HUES48 (cell line): Measurements from ENCODE around the gene SMIM36.
"Not testable (repeated sequence)": the region's sequence is repeated elsewhere in the genome, so short reads cannot be mapped to it uniquely, and the experiment has no call there.

ENCODE experiments used
- H3K27ac ChIP-seq: one replicate; pipeline ENCODE4 v1.7.0; 2013; ENCODE audit warnings: low read depth, low read length, inconsistent platforms
- H3K27me3 ChIP-seq: 2 replicates; pipeline ENCODE4 v1.6.1; 2013; ENCODE audit warnings: mild to moderate bottlenecking, low read length; ENCODE audit not compliant: control insufficient read depth, insufficient read depth
- H3K36me3 ChIP-seq: 2 replicates; pipeline ENCODE4 v1.6.1; 2013; ENCODE audit warnings: low read length; ENCODE audit not compliant: control insufficient read depth, insufficient read depth
- H3K4me1 ChIP-seq: 2 replicates; pipeline ENCODE4 v1.6.1; 2013; ENCODE audit warnings: mild to moderate bottlenecking, low read length; ENCODE audit not compliant: control insufficient read depth, insufficient read depth
- H3K4me3 ChIP-seq: 2 replicates; pipeline ENCODE4 v1.5.1; 2013; ENCODE audit warnings: mild to moderate bottlenecking, low read depth, low read length
- H3K9ac ChIP-seq: 2 replicates; pipeline ENCODE4 v1.6.1; 2013; ENCODE audit warnings: mild to moderate bottlenecking, low read depth, low read length, moderate library complexity
- H3K9me3 ChIP-seq: 2 replicates; pipeline ENCODE4 v1.6.1; 2013; ENCODE audit warnings: low read length; ENCODE audit not compliant: control insufficient read depth, insufficient read depth

Gene SMIM36

GRCh38 chr17:55409030-55409800, 102.0 kb downstream of the SMIM36 start:
- Histone ChIP-seq H3K36me3 (peaks cover 87% of the 10 kb centered on the region), H3K27ac (no peak overlapping the region), H3K4me3 (no peak overlapping the region), H3K9me3 (no peaks in the 10 kb centered on the region), H3K9ac (no peak overlapping the region), H3K27me3 (no peaks in the 10 kb centered on the region), H3K4me1 (no peaks in the 10 kb centered on the region)

GRCh38 chr17:55407641-55408566, 103.3 kb downstream of the SMIM36 start:
- Histone ChIP-seq H3K27me3 (no peaks in the 10 kb centered on the region), H3K27ac (no peak overlapping the region), H3K4me1 (no peaks in the 10 kb centered on the region), H3K9me3 (no peaks in the 10 kb centered on the region), H3K36me3 (peaks cover 87% of the 10 kb centered on the region), H3K4me3 (no peak overlapping the region), H3K9ac (no peak overlapping the region)

- Histone ChIP-seq H3K27ac (no peak overlapping the region), H3K4me1 (no peaks in the 10 kb centered on the region), H3K9me3 (no peaks in the 10 kb centered on the region), H3K9ac (no peak overlapping the region), H3K4me3 (no peak overlapping the region), H3K27me3 (no peaks in the 10 kb centered on the region), H3K36me3 (peaks cover 84% of the 10 kb centered on the region)
These were observed 105.7 kb downstream of the SMIM36 start for GRCh38 chr17:55405600-55405999.

GRCh38 chr17:55404197-55404596, 107.1 kb downstream of the SMIM36 start:
- peaks cover 83% of the 10 kb centered on the region for H3K36me3 ChIP-seq
- not testable (repeated sequence) for H3K27me3 ChIP-seq, H3K27ac ChIP-seq, H3K4me3 ChIP-seq, H3K9me3 ChIP-seq, H3K9ac ChIP-seq, H3K4me1 ChIP-seq

GRCh38 chr17:55402374-55402773, 108.9 kb downstream of the SMIM36 start:
- no peaks in the 10 kb centered on the region for H3K9me3 ChIP-seq
- H3K4me1 ChIP-seq = no peaks in the 10 kb centered on the region
- no peak overlapping the region for H3K27ac ChIP-seq
- H3K9ac ChIP-seq = no peak overlapping the region
- H3K27me3 ChIP-seq = no peaks in the 10 kb centered on the region
- H3K4me3 ChIP-seq = no peak overlapping the region
- peaks cover 78% of the 10 kb centered on the region for H3K36me3 ChIP-seq
